Stimulated activated CD4-positive, alpha-beta T cell treated with anti-CD3 and anti-CD28 coated beads, Interleukin-2, amount 100 ng/mL, for 24 hours (primary cell): Measurements from ENCODE around the gene CES1.
"Not testable (repeated sequence)": the region's sequence is repeated elsewhere in the genome, so short reads cannot be mapped to it uniquely, and the experiment has no call there.

Experiments
- DNase-seq, 2 donors: peaks; one replicate each; pipeline ENCODE4 v3.0.0-alpha.2; 2020

CES1 gene

DNA sequence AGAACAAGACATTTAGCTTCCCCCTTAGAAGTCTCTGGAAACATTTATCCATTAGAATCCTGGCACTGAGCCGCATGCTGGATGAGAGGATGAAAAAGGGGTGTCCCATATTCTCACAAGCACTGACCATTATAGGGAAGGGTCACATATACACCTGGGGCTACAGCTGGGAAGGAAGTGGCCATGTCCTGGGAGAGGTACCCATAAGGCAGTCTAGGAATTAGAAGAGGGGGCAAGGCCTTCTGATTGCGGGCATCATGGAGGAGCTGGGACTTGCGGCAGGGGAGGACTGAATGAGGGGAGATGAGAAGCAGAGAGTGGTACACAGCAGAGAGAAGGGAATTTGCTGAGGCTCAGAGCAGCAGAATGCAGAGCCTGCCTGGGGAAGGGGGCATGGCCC, 3.7 kb downstream of the CES1 start:
- DNase-seq: not testable (repeated sequence)

DNA sequence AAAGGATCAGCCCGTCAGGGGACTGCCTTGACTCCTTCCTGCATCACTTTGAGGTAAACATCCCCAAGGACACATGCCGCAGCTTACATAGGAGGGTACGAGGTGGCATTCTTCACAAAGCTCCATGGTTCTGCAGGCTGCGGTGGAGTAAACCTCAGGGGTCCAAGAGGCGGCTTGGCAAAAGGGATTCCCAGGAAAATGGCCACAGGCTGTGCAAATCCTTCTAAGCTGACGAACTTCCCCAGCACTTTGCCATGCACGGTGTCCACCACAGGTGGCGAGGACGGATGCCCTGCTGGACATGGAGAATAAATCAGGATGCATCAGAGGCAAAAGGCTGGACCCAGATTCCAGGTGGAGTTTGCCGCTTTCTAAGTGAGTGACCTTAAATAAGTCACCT, 4.2 kb downstream of the CES1 start:
- DNase-seq: no peak

DNA sequence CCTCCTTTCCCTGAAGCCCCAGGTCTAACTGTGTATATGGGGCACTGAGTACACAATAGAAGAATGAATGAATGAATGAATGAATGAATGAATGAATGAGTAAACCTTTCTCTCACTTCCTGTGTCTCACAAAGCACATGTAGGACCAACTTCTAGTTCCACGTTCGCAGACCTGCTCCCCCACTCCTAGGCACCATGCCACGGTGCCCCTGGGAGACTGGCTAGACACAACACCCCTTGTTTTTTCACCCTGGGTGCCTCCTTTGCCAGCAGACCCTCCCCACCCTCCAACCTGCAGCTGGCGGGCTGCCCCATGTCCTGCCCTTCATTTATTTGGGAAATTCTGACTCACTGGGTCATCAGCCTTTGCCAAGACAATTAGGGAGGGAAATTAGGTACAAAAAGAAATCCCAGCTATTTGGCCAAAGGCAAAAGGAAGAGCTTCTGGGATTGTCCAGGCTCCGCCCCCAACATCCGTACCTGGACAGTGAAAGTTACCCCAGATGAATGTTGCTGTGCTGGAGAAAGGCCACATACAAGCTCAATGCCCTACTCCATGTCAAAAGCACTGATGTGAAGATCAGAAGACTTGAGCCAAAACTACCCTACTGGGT, 7.7 kb downstream of the CES1 start:
- DNase-seq: no peak

DNA sequence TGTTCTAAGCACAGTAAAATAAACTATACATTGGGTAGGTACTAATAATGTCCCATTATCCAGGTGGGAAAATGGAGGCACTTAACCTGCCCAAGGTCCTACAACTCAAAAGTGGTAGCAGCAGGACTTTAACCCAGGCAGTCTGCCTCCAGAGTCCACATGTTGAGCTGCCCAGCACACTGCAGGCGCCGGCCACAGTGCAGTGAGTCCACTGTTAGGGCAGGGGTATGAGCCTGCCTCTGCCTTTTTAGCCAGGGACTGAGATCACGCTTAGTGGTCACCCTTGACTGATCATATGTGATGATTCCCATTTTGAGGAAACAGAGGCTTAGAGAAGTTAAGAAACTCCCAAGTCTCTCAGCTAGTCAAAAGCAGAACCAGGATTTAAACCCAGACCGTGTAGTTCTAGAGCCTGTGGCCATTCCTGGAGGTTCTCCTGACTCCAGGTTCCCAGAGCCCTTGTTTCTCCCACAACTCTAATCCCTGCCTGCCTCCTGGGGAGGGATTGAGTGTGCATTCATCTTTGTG, 8.4 kb downstream of the CES1 start:
- no peak for DNase-seq

DNA sequence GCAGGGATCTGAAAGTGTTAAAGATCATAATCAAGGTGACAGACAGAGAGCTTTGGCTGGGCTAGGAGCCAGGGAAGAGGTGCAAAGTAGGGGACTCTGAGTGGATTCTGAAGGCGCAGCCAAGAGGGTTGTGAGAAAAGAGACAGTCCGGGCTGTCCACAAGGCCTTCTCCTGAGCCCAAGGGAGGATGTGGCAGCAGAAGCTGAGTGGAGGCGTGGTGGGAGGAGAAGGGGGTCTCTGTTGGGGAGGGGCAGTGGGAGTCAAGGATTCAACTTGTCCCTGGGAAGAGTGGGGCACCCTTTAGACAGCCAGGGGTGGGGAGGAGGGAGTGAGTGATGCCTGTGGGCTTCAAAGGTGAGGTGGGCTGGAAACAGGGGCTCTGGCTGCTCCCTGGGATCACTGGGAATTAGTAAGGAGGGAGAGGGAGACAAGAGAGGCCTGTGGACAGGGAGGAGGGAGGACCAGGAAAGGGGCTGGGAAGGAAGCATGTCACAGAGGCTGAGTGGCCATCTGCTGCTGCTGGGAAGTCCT, 10.6 kb downstream of the CES1 start:
- DNase-seq: no peak

DNA sequence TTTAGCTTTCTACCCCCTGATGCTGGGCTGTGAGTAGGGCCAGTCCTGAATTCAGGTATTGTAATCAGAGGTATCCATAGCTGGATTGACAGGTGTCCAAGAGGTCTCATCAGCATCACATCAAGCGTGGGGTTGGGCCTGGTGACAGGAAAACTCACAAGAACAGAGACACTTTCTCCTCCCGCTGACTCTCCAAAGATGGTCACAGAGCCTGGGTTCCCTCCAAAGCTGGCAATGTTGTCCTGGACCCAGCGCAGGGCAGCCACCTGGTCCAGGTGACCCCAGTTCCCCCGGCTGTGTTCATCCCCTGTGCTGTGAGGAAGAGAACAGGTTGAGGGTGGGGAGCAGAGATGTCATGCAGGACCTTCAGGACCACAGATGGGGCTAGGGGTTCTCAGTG, 11.7 kb downstream of the CES1 start:
- no peak for DNase-seq

DNA sequence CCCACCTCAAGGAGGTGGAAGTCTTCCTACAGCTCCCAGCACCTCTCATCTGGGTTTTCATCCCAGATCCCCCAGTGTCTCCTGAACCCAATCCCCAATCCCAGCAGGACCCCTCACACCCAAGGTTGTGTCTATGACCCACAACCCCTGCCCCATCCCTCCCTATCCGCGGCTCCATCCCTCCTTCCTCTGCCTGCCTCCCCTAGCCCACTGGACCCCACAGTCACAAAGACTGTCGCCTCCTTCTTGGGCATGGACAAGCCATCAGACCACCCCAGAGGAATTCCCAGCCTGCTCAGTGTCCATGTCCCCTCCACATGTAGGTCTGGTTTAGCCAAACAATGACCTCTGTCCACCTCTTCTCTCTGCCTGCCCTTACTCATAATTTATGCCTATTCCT, 12.3 kb downstream of the CES1 start:
- DNase-seq: no peak

DNA sequence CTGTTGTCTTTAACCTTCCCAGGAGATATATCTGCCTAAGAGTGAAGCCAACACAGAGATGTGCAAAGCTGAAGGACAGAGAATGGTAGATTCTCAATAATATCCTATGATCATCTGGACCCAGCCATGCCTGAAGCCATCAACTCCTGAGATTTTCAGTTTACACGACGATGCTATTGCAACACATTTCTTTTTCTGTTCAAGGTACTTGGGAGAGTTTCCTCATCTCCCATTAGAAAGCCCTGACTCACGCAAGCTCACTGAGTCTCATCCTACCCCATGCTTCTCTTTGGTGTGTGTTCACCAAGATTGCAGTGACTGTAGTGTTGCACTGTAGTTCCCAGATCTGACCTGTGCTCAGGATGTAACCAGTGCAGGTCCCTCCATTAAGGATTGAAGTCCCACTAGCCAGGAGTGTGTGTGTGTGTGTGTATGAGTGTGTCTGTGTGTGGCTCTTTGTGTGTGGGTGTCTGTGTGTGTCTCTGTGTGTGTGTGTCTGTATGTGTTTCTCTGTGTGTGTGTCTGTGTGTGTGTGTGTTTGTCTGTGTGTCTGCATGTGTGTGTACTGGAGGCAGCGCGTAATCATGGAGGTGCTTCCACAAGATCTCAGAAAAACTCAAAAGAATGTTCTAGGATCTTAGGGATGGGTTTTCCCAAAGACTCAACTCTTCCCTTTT, 15.5 kb downstream of the CES1 start:
- peak in 1 of 2 donors; percentile 8 for DNase-seq

DNA sequence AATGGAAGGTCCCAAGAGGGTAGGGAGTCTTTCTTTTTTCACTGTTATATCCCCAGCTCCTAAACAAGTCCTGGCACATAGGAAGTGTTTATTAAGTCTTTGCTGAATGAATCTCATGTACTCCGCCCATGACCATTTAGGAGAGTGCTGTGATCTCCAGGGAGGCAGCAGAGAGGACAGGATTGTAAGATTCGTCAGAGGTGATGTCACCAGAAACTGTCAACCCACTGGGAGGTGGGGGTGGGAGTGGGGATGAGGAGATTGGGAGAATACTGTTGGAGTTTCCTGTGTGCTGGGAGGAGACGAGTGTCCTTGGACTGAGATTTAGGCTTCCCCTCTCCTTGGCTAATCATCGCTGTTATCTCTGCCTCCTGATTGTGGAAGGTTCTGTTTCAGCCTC, 16.7 kb downstream of the CES1 start:
- peak in 1 of 2 donors; percentile 8 for DNase-seq

DNA sequence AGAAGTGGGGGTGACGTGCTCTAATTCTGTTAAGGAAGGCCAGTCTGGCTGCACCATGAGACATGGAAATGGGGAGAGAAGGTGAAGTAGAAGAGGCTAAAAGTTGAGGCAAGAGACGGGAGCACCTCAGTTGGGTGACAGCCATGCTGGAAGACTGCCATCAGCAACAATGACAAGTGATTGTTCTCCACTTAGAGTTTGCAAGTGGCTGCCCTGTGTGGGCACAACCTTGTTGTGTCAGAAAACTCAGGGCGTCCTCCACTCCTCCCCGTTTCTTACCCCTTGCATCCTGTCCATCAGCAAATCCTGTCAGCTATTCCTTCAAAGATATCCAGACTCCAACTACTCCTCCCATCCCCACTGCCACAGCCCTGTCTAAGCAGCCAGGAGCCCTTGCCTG, 17.6 kb downstream of the CES1 start:
- peak in 1 of 2 donors; percentile 14 for DNase-seq

DNA sequence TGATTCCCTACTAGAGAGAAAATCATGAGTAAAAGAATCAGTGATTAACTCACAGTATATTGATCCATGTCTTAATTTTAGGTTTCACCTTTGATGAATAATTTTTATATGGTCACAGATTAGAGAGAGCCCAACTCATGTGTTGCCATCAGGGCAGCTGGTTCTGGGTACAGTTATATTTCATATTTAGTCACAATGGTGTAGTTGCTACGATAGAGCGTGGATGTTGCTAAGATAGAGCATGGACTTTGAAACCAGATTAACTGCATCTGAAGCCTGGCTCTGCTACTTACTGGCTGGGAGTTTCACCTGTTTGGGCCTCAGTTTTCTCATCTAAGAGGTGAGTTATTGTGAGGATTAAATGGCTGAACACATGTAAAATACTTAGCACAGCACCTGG, 18.7 kb downstream of the CES1 start:
- DNase-seq: not testable (repeated sequence)

DNA sequence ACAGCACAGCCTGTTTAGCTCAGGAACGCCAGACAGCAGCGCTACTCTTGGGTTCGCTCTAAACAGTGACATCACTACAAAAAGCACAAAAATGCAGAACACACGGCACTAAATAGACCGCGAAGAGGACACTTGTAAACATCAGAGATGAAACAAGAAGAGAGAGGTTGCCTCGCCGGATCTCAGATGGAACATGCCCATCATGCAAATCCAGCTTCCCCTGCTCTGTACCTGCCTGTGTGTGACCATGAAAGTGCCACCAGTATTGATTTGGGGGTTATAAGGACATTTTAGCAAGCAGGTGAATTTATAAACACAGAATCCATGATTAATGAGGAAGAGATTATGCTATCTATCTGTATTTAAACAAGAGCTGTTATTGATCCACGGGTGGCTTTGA, 19.2 kb downstream of the CES1 start:
- DNase-seq: peak in 1 of 2 donors; percentile 4

DNA sequence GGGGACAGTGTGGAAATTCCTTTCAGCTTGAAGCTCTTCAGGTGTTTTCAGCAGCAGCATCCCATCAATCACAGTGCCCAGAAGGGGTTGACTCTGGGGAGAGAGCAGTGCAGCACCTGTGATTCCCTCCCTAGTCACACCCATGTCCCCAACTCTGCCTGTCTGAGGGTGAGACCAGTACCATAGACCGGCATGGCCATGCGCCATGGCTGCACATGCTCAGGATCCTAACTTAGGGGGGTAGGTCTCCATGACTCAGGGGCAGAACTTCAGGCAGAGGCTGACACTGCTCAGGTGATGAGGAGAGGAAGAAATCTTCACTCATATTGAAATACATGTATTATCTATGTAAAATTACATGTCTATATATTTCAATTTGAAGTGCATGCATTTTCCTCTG, 19.9 kb downstream of the CES1 start:
- DNase-seq: peak in 1 of 2 donors; percentile 10

DNA sequence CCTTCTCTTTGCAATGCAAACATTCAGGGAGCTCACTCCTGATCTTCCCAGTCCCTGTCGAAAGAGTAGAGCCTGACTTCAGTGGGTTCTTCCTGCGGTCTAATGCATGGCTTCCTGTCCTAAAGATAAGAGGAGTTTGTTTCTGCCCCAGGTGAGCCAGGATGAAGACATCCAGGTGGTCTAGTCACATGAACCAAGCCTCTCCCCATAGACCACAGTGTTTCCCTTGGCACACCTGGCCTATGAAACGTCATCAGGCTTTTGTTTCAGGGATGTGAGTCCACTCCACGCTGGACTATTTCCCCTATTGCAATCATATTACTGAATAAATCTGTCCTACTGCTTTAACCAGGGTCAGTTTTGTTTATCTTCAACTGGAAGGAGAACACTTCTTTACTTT, 21.1 kb downstream of the CES1 start:
- DNase-seq: peak in 1 of 2 donors; percentile 7

DNA sequence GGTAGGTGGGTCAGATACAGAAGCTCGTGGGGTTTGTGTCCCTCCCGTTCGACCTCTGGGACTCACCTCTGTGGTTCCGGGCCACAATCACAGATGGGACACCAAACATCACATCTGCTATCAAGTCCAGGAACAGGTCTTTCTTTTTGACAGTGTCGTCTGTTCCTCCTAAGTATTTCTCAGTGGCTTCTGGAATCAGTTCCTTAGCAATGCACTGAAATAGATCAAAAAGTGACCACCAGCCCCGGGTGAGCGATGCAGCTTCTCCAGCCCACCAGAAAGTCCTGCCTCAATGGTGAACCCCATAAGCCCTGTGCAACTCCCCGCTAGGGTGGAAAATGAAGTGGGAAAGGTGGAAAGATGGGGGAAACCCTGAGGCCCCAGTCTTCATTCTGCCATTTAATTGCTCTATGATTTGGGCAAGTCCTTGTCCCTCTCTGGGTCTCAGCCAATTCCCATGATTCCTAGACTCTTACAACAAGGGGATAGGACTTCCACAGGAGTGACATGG, 22.4 kb downstream of the CES1 start:
- no peak for DNase-seq

DNA sequence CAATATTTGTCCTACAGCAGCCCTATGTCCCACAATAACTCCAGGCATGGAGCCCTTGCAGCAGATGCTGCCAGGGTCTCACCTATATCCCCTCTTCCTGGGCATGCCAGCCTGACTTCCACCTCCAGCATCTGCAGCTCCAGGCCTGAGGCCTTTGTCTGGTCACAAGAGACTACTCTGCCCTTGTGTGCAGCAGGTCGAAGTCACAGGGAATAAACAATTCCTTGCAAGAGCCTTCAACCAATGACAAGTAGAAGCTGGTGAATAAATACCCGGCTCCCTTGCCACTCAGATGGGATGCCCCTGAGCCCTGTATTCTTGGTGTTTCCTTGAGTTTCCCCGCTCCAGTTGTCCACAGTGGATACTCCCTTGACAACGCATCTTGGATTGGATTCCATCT, 23.0 kb downstream of the CES1 start:
- no peak for DNase-seq

DNA sequence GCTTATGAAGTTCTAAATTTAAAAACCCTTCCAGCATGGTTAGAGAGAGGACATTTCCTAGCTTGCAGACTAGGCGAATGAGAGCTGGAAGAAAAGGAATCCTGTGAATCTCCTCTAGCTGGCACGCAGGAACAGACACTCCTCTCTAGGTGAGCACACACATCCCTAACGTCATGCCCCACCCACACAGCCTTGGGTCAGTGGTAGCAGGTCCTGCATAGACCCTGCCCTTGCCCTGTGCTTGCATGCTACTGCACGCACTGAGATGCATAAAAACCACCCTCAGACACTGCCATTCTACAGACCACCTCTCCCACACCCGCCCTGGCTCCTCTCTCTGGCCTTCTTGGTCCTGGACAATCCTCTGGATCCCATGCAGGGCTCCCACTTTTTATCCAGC, 23.5 kb downstream of the CES1 start:
- DNase-seq: no peak

DNA sequence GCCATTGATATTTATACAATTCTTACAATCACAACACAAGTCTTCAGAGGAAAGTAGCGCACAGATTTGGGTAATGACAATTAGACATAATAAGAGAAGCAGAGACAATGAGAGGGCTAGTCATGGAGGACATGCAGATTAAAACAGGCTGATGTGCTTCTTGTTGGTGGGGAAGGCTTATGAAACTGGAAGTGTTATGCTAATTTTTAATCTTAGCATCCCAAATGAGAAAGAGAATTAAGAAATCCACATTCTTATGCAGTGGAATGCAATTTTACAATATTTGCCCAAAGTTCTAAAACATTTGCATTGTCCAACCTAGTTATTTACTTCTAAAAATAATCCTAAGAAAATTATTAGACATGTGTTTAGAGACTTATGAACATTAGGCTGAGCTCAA, 24.6 kb downstream of the CES1 start:
- DNase-seq: not testable (repeated sequence)

DNA sequence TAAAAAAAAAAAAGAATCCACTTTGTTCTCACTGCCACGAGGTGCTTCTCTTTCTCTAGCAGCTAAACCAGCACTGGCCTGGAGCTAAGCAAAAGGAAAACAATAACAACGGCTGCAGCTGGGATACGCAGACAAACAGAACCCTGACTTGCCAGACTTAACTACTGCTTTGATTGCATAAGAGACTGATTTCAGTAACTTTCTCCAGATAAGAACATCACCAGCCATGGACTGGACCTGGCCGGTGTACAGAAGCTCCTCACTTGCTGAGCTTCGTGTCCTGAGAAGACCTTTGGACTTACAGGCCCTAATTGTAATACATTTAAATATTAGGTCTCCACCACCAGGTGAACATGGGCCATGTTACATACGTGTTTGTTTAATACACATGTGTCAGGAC, 27.8 kb downstream of the CES1 start:
- DNase-seq: not testable (repeated sequence)

DNA sequence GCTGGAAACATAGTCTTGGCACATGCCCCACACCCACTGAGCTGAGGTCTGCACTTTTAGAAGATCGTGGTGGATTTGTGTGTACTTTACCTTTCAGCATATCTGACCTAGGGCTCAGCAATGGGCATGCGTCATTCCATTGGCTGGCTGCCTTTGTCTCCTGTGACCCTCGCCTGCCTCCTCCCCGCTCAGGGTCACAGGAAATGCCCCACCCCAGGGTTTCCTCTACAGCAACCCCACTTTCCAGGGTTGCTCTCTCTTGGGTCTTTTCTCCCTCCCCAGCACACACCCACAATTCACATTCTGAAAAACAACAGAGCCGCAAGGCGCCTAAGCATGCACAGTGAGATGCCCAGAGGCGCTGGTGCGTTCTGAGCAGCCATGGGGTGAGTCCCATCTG, 29.2 kb downstream of the CES1 start:
- DNase-seq: not testable (repeated sequence)

DNA sequence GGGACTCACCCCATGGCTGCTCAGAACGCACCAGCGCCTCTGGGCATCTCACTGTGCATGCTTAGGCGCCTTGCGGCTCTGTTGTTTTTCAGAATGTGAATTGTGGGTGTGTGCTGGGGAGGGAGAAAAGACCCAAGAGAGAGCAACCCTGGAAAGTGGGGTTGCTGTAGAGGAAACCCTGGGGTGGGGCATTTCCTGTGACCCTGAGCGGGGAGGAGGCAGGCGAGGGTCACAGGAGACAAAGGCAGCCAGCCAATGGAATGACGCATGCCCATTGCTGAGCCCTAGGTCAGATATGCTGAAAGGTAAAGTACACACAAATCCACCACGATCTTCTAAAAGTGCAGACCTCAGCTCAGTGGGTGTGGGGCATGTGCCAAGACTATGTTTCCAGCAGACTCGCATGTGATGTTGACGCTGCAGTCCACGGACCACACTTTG, 39.9 kb downstream of the CES1 start:
- DNase-seq: not testable (repeated sequence)

DNA sequence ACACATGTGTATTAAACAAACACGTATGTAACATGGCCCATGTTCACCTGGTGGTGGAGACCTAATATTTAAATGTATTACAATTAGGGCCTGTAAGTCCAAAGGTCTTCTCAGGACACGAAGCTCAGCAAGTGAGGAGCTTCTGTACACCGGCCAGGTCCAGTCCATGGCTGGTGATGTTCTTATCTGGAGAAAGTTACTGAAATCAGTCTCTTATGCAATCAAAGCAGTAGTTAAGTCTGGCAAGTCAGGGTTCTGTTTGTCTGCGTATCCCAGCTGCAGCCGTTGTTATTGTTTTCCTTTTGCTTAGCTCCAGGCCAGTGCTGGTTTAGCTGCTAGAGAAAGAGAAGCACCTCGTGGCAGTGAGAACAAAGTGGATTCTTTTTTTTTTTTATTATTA, 41.4 kb downstream of the CES1 start:
- DNase-seq: not testable (repeated sequence)

DNA sequence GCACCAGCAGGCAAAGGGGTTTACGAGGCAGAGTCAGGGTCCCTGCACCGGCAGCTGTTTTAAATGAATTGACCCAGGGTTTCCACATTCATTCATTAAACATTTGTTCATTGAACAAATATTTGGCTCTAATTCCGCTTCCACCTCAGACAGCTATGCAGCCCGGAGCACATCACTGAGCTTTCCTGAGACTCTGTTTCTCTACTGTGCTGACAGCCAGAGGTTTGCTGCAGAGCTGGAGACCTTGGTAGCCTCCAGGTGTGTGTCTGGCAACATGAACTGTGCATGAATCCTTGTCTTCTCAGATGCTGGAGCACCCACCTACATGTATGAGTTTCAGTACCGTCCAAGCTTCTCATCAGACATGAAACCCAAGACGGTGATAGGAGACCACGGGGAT, 42.7 kb downstream of the CES1 start:
- DNase-seq: not testable (repeated sequence)

DNA sequence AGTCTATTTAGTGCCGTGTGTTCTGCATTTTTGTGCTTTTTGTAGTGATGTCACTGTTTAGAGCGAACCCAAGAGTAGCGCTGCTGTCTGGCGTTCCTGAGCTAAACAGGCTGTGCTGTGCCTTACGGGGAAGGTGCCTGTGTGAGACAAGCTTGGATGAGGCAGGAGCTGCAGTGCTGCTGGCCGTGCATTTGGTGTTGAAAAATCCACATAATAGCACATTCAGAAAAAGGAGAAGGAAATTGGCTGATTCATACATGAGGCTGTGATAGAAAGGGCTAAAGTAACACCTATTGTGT, 50.2 kb downstream of the CES1 start:
- not testable (repeated sequence) for DNase-seq
